Hindlimb muscle (tissue), 1 donor: ENCODE results near the gene DPEP2NB. TPM values are rescaled to one million over a fixed set of nuclear protein-coding genes. Genes with fewer than 3 reads are reported as not detected.
"Not testable (repeated sequence)": the region's sequence is repeated elsewhere in the genome, so short reads cannot be mapped to it uniquely, and the experiment has no call there.

Source experiments
- DNase-seq: peaks from one replicate; pipeline ENCODE4 v3.0.0-alpha.2; 2013
- polyA plus RNA-seq: library from polyadenylated mRNA; unstranded; fragments of 120-200 nt; gene quantifications from one replicate; pipeline ENCODE4 v1.2.1, GENCODE V29; 2013; ENCODE audit not compliant: insufficient read length

DPEP2NB gene
- polyA plus RNA-seq, 1 donor: not detected

- not testable (repeated sequence) for DNase-seq
Measured at GRCh38 chr16:68009872-68010271, 5.8 kb downstream of the DPEP2NB start.

GRCh38 chr16:68009157-68009735 lies 6.5 kb downstream of the DPEP2NB start:
- DNase-seq: no peak

- no peak for DNase-seq
Measured at GRCh38 chr16:68005786-68006286, 9.9 kb downstream of the DPEP2NB start.

- DNase-seq: no peak
Measured at GRCh38 chr16:68005211-68005610, 10.5 kb downstream of the DPEP2NB start.

GRCh38 chr16:68003031-68003430 lies 12.7 kb downstream of the DPEP2NB start:
- DNase-seq: no peak

GRCh38 chr16:68000450-68000849 lies 15.3 kb downstream of the DPEP2NB start:
- DNase-seq: no peak

- no peak for DNase-seq
Measured at GRCh38 chr16:67999985-68000384, 15.7 kb downstream of the DPEP2NB start.

- not testable (repeated sequence) for DNase-seq
Measured at GRCh38 chr16:67998779-67999688, 16.7 kb downstream of the DPEP2NB start, which contains the start of gene DPEP2. Gene DPEP2 (minus strand): TSS chr16:67999484. CDS start chr16:67993212, 6,272 bp downstream.

- not testable (repeated sequence) for DNase-seq
Measured at GRCh38 chr16:67998231-67998778, 17.4 kb downstream of the DPEP2NB start.

GRCh38 chr16:67996666-67997065 lies 19.0 kb downstream of the DPEP2NB start:
- no peak for DNase-seq

GRCh38 chr16:67995423-67995822 lies 20.3 kb downstream of the DPEP2NB start:
- DNase-seq: no peak

GRCh38 chr16:67994040-67994408 lies 21.7 kb downstream of the DPEP2NB start:
- DNase-seq: not testable (repeated sequence)

- peak; percentile 65 for DNase-seq
Measured at GRCh38 chr16:67993207-67994039, 22.3 kb downstream of the DPEP2NB start.

GRCh38 chr16:67992661-67993206 lies 23.0 kb downstream of the DPEP2NB start:
- no peak for DNase-seq

GRCh38 chr16:67990018-67990386 lies 25.7 kb downstream of the DPEP2NB start:
- no peak for DNase-seq

- no peak for DNase-seq
Measured at GRCh38 chr16:67989322-67990017, 26.2 kb downstream of the DPEP2NB start.

- no peak for DNase-seq
Measured at GRCh38 chr16:67988675-67989074, 27.0 kb downstream of the DPEP2NB start.

- DNase-seq: no peak
Measured at GRCh38 chr16:67987460-67988160, 28.1 kb downstream of the DPEP2NB start.

GRCh38 chr16:67986949-67987348 lies 28.8 kb downstream of the DPEP2NB start:
- no peak for DNase-seq

GRCh38 chr16:67982011-67982696 lies 33.6 kb downstream of the DPEP2NB start:
- no peak for DNase-seq
